Measurements from ENCODE around the gene TMEM60. TPM values are rescaled to one million over a fixed set of nuclear protein-coding genes. Genes with fewer than 3 reads are reported as not detected.

TMEM60 gene
- total and polyA plus RNA-seq, 2 of the 13 experiments (the other 11 are each of a cell fraction or from before 2014, with no cell fraction given), result 25.6 to 27.7 TPM

GRCh38 chr7:77825131-77825530 lies 26.9 kb upstream of the TMEM60 start (continued):
- TF ChIP-seq SNAPC4 (CRISPR knock-in tag; IDR thresholded peaks at IDR 0.05) (no peak), ZNF570 (CRISPR knock-in tag; IDR thresholded peaks at IDR 0.05; ENCODE audit: borderline replicate concordance) (no peak), SNAPC2 (CRISPR knock-in tag; IDR thresholded peaks at IDR 0.05) (no peak), KLF6 (CRISPR knock-in tag; IDR thresholded peaks at IDR 0.05) (no peak)

- intact Hi-C loops (cut with micrococcal nuclease; ENCODE audit: unreplicated experiment) (no loop called here), in situ Hi-C loops (cut with HindIII; ENCODE audit: extremely low pct_ligation_motif_present, low pct_unique_long_range_greater_than_20kb) (no loop called here)
- H3K36me3 ChIP-seq (replicated peaks in 1 of 2; ENCODE audit: control insufficient read depth in 1 of 2, insufficient read depth in 2 of 2, low read length in 2 of 2), result no peaks in the 10 kb centered on the region
- H2AFZ ChIP-seq (ENCODE audit: low read length), result no peak overlapping the region
- no peak overlapping the region for H3K4me3 ChIP-seq (replicated peaks in 1 of 3; ENCODE audit: insufficient read depth in 1 of 3, low read depth in 2 of 3, low read length in 3 of 3)
- 92% methylated on average over 5 of the region's 5 CpGs for WGBS (ENCODE audit: low lambda C conversion rate)
- TF ChIP-seq ZNF792 (CRISPR knock-in tag; IDR thresholded peaks at IDR 0.05) (no peak), ZNF121 (CRISPR knock-in tag; IDR thresholded peaks at IDR 0.05) (peak; percentile 33; the same call in 1 of the 2 replicates), NCOA2 (CRISPR knock-in tag; IDR thresholded peaks at IDR 0.05) (no peak), AFF4 (CRISPR knock-in tag; IDR thresholded peaks at IDR 0.05) (no peak), GTF3A (CRISPR knock-in tag; conservative IDR thresholded peaks at IDR 0.05) (no peak), ZNF513 (CRISPR knock-in tag; conservative IDR thresholded peaks at IDR 0.05) (no peak)
- H3K27ac ChIP-seq (ENCODE audit: extremely low read length, insufficient read depth, low read length), result no peak overlapping the region
- DNase-seq (ENCODE audit: low spot score), result no peak
- FAIRE-seq, result no peak
- CTCF ChIA-PET (ENCODE audit: low intra/inter-chr PET ratio, low total read pairs), result no interaction called here
- BruUV-seq (replicated peaks), result no TSS peak
- H4K20me1 ChIP-seq (ENCODE audit: insufficient read depth, low read length), result no peaks in the 10 kb centered on the region
- no peak for ATAC-seq
- peaks cover 25% of the 10 kb centered on the region for H3K9me3 ChIP-seq (ENCODE audit: low read length)
- H3K4me1 ChIP-seq (ENCODE audit: insufficient read depth, low read length), result no peaks in the 10 kb centered on the region
- H3K79me2 ChIP-seq (ENCODE audit: insufficient read depth, low read length), result peaks cover 5% of the 10 kb centered on the region
- H3K4me2 ChIP-seq (ENCODE audit: low read depth, low read length), result no peak overlapping the region
- POLR2A ChIA-PET, result no interaction called here
- H3K9ac ChIP-seq (ENCODE audit: insufficient read depth, low read depth, low read length), result no peak overlapping the region
- H3K27me3 ChIP-seq (ENCODE audit: control insufficient read depth in 1 of 2, insufficient read depth in 2 of 2, low read length in 2 of 2), result no peaks in the 10 kb centered on the region
These were observed 26.4 kb upstream of the TMEM60 start for GRCh38 chr7:77824636-77825035.

Data from HepG2 (cell line).